ENCODE data around the gene LRRC34.

Gene LRRC34

DNA sequence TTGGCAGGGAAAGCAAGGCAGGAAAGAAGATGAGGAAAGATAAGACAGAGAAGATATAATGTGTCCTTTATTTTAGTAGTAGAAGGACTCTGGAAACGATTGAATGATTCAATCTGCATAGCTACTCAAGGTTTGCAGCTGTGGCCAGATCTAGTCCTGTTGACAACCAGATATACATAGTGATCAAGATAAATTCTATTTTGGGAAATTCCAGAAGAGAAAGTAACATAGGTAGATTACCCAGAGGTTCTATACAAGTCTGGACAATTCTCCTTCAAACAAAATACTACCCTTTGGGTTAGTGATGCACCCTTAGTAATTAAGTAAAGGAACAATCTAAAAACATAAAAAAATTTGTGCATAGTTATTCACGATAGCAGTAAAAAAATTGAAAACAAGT, 57.2 kb downstream of the LRRC34 start:
- H3K27me3 ChIP-seq (ENCODE audit: insufficient read depth, low read depth): no peaks in the 10 kb centered on the region
- no peak overlapping the region for H3K4me2 ChIP-seq
- no peaks in the 10 kb centered on the region for H4K20me1 ChIP-seq (ENCODE audit: insufficient read depth)
- H3K9ac ChIP-seq: no peak overlapping the region
- no peak overlapping the region for H2AFZ ChIP-seq (ENCODE audit: low read depth)
- no peaks in the 10 kb centered on the region for H3K36me3 ChIP-seq (ENCODE audit: insufficient read depth)
- H3K79me2 ChIP-seq (ENCODE audit: insufficient read depth, low read depth): no peaks in the 10 kb centered on the region
- no peak overlapping the region for H3K27ac ChIP-seq
- H3K4me1 ChIP-seq (ENCODE audit: low read depth, poor library complexity, severe bottlenecking): no peaks in the 10 kb centered on the region
- no peak overlapping the region for H3K4me3 ChIP-seq (IDR thresholded peaks at IDR 0.05; ENCODE audit: insufficient read depth, low read depth, low read length)
- TF ChIP-seq, protein P1, sequence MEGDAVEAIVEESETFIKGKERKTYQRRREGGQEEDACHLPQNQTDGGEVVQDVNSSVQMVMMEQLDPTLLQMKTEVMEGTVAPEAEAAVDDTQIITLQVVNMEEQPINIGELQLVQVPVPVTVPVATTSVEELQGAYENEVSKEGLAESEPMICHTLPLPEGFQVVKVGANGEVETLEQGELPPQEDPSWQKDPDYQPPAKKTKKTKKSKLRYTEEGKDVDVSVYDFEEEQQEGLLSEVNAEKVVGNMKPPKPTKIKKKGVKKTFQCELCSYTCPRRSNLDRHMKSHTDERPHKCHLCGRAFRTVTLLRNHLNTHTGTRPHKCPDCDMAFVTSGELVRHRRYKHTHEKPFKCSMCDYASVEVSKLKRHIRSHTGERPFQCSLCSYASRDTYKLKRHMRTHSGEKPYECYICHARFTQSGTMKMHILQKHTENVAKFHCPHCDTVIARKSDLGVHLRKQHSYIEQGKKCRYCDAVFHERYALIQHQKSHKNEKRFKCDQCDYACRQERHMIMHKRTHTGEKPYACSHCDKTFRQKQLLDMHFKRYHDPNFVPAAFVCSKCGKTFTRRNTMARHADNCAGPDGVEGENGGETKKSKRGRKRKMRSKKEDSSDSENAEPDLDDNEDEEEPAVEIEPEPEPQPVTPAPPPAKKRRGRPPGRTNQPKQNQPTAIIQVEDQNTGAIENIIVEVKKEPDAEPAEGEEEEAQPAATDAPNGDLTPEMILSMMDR (conservative IDR thresholded peaks at IDR 0.05; ENCODE audit: low read depth, low read length): no peak

DNA sequence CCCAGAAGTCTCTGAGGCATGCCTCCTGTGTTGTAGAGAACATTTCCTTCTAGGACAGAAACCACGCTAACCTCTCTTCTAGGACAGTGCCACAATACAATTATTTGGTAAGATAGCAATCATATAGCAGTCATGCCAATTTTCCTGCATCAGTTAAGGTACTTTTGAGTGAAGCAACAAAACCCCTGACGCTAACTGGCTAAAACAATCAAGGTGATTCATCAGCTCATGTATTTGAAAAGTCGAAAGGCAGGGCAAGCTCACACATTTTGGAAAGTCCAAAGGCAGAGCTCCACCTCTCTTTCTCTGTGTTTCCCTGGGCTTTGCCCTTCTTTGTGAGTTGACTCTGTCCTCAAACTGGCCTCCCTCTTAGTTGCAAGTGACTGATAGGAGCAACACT, 58.0 kb downstream of the LRRC34 start:
- no peak overlapping the region for H3K4me2 ChIP-seq
- H4K20me1 ChIP-seq (ENCODE audit: insufficient read depth): no peaks in the 10 kb centered on the region
- no peak overlapping the region for H3K4me3 ChIP-seq (IDR thresholded peaks at IDR 0.05; ENCODE audit: insufficient read depth, low read depth, low read length)
- no peak overlapping the region for H3K27ac ChIP-seq
- H3K9ac ChIP-seq: no peak overlapping the region
- H2AFZ ChIP-seq (ENCODE audit: low read depth): no peak overlapping the region
- no peaks in the 10 kb centered on the region for H3K79me2 ChIP-seq (ENCODE audit: insufficient read depth, low read depth)
- no peaks in the 10 kb centered on the region for H3K4me1 ChIP-seq (ENCODE audit: low read depth, poor library complexity, severe bottlenecking)
- no peaks in the 10 kb centered on the region for H3K27me3 ChIP-seq (ENCODE audit: insufficient read depth, low read depth)
- H3K36me3 ChIP-seq (ENCODE audit: insufficient read depth): no peaks in the 10 kb centered on the region
- TF ChIP-seq, protein P1 (conservative IDR thresholded peaks at IDR 0.05; ENCODE audit: low read depth, low read length): no peak

DNA sequence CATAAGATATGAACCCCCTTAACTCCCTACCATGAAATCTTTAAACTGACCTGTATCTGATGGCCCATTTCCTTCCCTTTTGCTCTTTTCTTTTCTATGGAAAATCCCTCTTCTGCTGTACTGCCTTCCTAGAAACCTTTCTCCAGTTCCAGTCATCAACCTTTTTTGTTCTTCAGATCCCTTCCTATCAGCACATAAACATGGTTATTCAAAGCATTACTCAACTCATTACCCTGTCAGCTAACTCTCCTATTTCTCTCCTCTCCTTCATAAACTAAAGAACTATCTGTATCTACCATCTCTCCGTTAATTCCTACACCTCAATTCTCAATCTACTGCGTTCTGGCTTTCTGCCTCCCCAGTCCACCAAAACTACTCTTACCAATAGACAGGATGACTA, 60.8 kb downstream of the LRRC34 start:
- no peak overlapping the region for H3K4me3 ChIP-seq (IDR thresholded peaks at IDR 0.05; ENCODE audit: insufficient read depth, low read depth, low read length)
- TF ChIP-seq, protein P1 (conservative IDR thresholded peaks at IDR 0.05; ENCODE audit: low read depth, low read length): no peak
- H3K79me2 ChIP-seq (ENCODE audit: insufficient read depth, low read depth): no peaks in the 10 kb centered on the region
- no peak overlapping the region for H2AFZ ChIP-seq (ENCODE audit: low read depth)
- H3K4me1 ChIP-seq (ENCODE audit: low read depth, poor library complexity, severe bottlenecking): no peaks in the 10 kb centered on the region
- H3K27me3 ChIP-seq (ENCODE audit: insufficient read depth, low read depth): no peaks in the 10 kb centered on the region
- no peaks in the 10 kb centered on the region for H3K36me3 ChIP-seq (ENCODE audit: insufficient read depth)
- H4K20me1 ChIP-seq (ENCODE audit: insufficient read depth): no peaks in the 10 kb centered on the region
- no peak overlapping the region for H3K4me2 ChIP-seq
- no peak overlapping the region for H3K9ac ChIP-seq
- no peak overlapping the region for H3K27ac ChIP-seq

DNA sequence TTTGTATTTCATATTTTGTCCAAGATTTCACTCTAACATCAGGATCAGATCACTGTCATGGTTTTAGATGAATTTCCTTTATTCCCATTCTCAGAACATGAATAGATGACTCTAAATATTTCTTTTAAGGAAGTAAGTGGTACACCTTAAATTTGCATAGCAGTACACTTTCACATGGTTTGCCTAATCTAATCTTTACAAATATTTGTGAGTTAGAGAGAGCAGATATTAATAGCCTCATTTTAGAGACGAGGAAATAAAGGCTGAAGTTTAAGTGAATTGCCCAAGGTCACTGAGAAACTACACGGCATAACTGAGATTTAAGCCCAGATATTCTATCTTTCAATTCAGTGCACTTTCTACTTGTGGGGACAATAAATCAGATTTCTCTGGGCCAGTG, 62.0 kb downstream of the LRRC34 start:
- Histone ChIP-seq H3K9ac (no peak overlapping the region), H3K36me3 (ENCODE audit: insufficient read depth) (no peaks in the 10 kb centered on the region), H4K20me1 (ENCODE audit: insufficient read depth) (no peaks in the 10 kb centered on the region), H3K79me2 (ENCODE audit: insufficient read depth, low read depth) (no peaks in the 10 kb centered on the region), H3K27me3 (ENCODE audit: insufficient read depth, low read depth) (no peaks in the 10 kb centered on the region), H3K4me3 (IDR thresholded peaks at IDR 0.05; ENCODE audit: insufficient read depth, low read depth, low read length) (no peak overlapping the region), H3K27ac (no peak overlapping the region), H3K4me1 (ENCODE audit: low read depth, poor library complexity, severe bottlenecking) (no peaks in the 10 kb centered on the region), H3K4me2 (no peak overlapping the region), H2AFZ (ENCODE audit: low read depth) (no peak overlapping the region)
- TF ChIP-seq, protein P1 (conservative IDR thresholded peaks at IDR 0.05; ENCODE audit: low read depth, low read length): no peak

Measured in KMS-11 (cell line).